Retinal pigment epithelial cell (primary cell): Measurements from ENCODE around the gene RPLP1.
A peak's percentile ranks its signal among the peaks of the same experiment; 100 is the strongest.

Source experiments
- DNase-seq: peaks from one replicate; pipeline ENCODE4 v3.0.0-alpha.2; 2010; ENCODE audit warnings: low read depth
- H3K4me3 ChIP-seq: 2 replicates; pipeline ENCODE4 v1.5.1; 2011; ENCODE audit warnings: mild to moderate bottlenecking, low read length, control low read depth, moderate library complexity
- TF ChIP-seq, protein P1 (sequence below): conservative IDR thresholded peaks from 2 replicates; pipeline ENCODE4 v1.5.1; 2011; ENCODE audit warnings: low read depth, low read length, control low read depth, inconsistent platforms

Gene RPLP1

DNA sequence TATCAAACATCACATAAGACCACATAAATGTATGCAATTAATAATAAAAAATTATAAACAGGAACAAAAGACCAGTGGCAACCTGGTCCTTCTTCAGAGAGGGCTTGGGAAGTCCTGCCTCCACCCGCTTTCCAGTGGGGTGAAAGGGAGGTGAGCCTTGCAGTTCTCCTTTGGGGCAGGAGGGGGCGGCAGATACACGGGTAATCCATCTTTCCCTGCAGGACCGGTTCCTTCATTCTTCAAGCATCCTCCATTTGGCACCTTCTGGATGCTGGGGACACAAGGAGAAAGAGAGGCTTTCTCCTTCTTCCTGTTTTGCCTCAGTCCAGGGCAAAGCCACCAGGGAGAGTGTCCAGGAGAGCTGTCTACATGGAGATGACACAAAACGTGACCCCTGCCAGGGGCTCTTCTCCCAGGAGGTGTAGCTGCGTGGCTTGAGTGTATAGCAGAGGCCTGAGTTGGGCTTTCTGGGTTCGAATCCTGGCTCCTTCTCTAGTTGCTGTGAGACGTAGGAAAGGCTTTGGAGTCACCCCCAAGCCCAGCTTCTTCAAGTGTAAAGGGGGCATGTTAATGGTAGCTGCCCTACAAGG, 23.2 kb downstream of the RPLP1 start:
- TF ChIP-seq, protein P1, sequence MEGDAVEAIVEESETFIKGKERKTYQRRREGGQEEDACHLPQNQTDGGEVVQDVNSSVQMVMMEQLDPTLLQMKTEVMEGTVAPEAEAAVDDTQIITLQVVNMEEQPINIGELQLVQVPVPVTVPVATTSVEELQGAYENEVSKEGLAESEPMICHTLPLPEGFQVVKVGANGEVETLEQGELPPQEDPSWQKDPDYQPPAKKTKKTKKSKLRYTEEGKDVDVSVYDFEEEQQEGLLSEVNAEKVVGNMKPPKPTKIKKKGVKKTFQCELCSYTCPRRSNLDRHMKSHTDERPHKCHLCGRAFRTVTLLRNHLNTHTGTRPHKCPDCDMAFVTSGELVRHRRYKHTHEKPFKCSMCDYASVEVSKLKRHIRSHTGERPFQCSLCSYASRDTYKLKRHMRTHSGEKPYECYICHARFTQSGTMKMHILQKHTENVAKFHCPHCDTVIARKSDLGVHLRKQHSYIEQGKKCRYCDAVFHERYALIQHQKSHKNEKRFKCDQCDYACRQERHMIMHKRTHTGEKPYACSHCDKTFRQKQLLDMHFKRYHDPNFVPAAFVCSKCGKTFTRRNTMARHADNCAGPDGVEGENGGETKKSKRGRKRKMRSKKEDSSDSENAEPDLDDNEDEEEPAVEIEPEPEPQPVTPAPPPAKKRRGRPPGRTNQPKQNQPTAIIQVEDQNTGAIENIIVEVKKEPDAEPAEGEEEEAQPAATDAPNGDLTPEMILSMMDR, result peak; percentile 97
- DNase-seq, result no peak
- H3K4me3 ChIP-seq, result no peak overlapping the region

DNA sequence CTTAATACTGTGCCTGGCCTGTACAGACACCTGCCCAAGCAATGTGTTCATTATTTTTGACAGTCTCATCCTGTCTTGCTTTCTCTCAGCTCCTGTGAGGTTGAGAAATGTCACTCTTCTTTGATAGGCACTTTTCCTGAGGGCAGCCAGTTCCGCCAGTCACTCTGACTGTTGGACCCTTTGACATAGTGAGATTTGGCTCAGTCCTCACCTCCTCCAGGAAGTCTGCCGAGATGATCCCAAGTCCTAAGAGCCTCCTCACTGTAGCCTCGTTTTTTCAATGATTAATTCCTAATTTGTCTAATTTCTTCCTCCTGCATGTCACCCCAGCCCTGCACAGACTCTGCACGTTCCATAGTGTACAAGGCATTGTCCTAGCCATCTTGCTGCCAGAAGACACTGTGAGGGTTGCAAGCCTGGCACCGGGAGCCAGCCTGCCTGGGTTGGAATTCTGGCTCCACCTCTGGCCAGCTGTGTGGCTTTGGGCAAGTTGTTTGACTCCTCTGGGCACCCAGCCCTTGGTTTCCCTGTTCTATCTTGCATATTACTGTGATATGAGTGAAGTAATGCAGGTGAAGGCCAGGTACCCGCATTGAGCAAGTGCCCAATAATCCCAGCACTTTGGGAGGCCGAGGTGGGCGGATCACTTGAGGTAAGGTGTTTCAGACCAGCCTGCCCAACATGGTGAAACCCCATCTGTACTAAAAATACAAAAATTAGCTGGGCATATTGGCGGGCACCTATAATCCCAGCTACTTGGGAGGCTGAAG, 24.3 kb downstream of the RPLP1 start:
- no peak for DNase-seq
- H3K4me3 ChIP-seq, result no peak overlapping the region
- TF ChIP-seq, protein P1, result no peak

DNA sequence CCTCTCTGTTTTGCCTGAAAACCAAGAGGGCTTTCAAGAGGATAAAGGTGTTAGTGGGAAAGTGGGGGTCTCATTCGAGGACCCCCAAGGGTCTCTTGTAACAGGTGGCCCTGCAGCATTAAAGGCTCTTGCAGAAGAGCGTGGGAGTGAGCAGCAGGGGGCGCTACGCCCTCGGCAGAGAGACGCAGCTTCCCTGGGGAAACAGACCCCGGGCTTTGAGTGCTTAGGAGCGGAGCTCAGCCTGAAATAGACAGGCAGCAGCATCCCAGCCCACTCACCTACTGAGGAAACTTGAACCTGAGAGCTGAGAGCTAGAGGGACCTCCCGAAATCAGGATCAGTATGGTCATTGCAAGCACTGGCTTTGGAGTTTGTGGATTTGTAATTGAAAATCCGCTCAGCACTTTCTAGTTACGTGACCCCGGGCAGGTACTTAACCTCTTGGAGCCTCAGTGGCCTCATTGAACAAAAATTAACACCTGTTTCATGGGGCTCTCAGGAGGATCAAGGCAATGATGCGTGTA, 25.7 kb downstream of the RPLP1 start:
- TF ChIP-seq, protein P1, result peak; percentile 95
- no peak for DNase-seq

DNA sequence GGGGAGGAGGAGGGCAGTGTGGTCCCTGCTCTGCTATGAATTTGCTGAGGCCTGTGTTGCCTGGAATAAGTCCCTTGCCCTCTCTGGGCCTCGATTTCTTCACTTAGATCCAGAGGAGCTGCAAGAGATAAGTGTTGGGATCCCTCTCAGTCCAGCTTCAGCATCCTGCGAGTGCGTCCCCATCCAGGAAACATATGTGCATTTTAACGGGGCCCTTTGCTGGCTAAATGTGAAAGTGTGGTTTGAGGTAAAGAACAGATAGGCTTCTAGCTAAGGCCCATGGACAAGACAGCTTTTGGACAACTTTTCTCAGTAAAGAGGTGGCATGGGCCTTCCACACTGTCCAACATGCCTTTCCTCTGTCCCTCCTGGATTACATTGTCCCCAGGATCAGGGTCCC, 26.5 kb downstream of the RPLP1 start:
- DNase-seq, result no peak
- TF ChIP-seq, protein P1, result no peak
- no peak overlapping the region for H3K4me3 ChIP-seq

More for the DNA sequence above, 25.7 kb downstream of the RPLP1 start:
- H3K4me3 ChIP-seq, result no peak overlapping the region

DNA sequence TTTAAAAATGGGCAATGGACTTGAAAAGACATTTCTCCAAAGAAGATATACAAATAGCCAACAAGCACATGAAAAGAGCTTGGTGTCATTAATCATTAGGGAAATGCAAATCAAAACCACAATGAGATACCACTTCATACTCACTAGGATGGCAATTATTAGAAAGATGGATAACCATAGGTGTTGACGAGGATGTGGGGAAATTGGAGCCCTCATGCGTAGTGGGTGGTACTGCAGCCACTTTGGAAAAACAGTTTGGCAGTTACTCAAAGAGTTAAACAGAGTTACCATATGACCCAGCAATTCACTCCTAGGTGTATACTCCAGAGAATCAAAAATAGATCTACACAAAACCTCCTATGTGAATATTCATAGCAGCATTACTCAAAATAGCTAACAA, 27.4 kb downstream of the RPLP1 start:
- TF ChIP-seq, protein P1, result no peak
- no peak for DNase-seq
- H3K4me3 ChIP-seq, result no peak overlapping the region

DNA sequence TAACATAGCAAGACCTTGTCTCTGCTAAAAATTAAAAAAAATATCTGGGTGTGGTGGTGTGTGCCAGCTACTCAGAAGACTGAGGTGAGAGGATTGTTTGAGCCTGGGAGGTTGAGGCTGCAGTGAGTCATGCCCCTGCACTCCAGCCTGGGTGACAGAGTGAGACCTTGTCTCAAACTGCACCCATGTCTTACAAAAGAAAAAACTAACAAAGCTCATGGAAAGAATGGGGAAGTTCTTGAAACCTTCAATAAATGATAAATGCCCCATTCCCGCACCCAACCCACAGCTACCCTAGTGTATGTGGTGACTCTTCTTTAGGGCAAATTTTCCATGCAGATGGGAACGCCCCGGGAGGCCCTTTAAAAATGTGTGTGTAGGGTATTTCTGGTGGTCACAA, 28.3 kb downstream of the RPLP1 start:
- TF ChIP-seq, protein P1, result no peak
- H3K4me3 ChIP-seq, result no peak overlapping the region
- no peak for DNase-seq
